IMR-90 (cell line): ENCODE data around the gene BCHE. TPM values are rescaled to one million over a fixed set of nuclear protein-coding genes. Genes with fewer than 3 reads are reported as not detected.

Experiments
- ATAC-seq: fragments of 200-7000 bp; cut with Tn5 transposase; 2 replicates; pipeline ENCODE4 v1.9.1; 2020; ENCODE audit warnings: low read depth, mild to moderate bottlenecking, moderate library complexity
- BruUV-seq: library from RNA; stranded (reverse); fragments of 400-500 nt; replicated peaks from 2 replicates; lab custom pipeline; 2021; lab: Mats Ljungman, UMichigan
- CTCF ChIA-PET: fragments of 300-600 bp; formaldehyde crosslinking; extraction: SDS; loops from one replicate; lab custom pipeline; 2021; ENCODE audit warnings: antibody characterized with exemption; lab: Yijun Ruan, JAX
- POLR2A ChIA-PET: fragments of 300-600 bp; sonication (Branson Sonifier 250); formaldehyde crosslinking; loops from one replicate; lab custom pipeline; 2022; ENCODE audit warnings: antibody characterized with exemption; ENCODE audit not compliant: unreplicated experiment; lab: Charles Lee
- DNase-seq: peaks from one replicate; pipeline ENCODE4 v3.0.0; 2013
- H2AFZ ChIP-seq: replicated peaks from 2 replicates; pipeline ENCODE3; 2013; ENCODE audit warnings: low read length, mild to moderate bottlenecking; ENCODE audit not compliant: poor library complexity
- H2AK5ac ChIP-seq: 2 replicates; pipeline ENCODE4 v1.6.1; 2013; ENCODE audit warnings: low read depth, low read length, inconsistent platforms
- H2AK9ac ChIP-seq: replicated peaks from 2 replicates; pipeline ENCODE3; 2013; ENCODE audit warnings: mild to moderate bottlenecking, low read depth, low read length, moderate library complexity; ENCODE audit not compliant: poor library complexity
- H2BK120ac ChIP-seq: 2 replicates; pipeline ENCODE4 v1.6.1; 2013; ENCODE audit warnings: low read depth, low read length, inconsistent platforms
- H2BK15ac ChIP-seq: 3 replicates; pipeline ENCODE4 v1.6.1; 2013; ENCODE audit warnings: low read depth, low read length, inconsistent platforms
- H2BK20ac ChIP-seq: 2 replicates; pipeline ENCODE4 v1.6.1; 2013; ENCODE audit warnings: low read depth, mild to moderate bottlenecking, inconsistent platforms, low read length, moderate library complexity
- H2BK5ac ChIP-seq: 2 replicates; pipeline ENCODE4 v1.6.1; 2013; ENCODE audit warnings: mild to moderate bottlenecking, low read depth, low read length, inconsistent platforms; ENCODE audit not compliant: poor library complexity, severe bottlenecking
- H3K14ac ChIP-seq: replicated peaks from 2 replicates; pipeline ENCODE4 v1.6.1; 2013; ENCODE audit warnings: low read depth, low read length, inconsistent platforms
- H3K18ac ChIP-seq: 2 replicates; pipeline ENCODE4 v1.6.1; 2013; ENCODE audit warnings: low read depth, low read length, control low read depth
- H3K23ac ChIP-seq: 2 replicates; pipeline ENCODE4 v1.6.1; 2013; ENCODE audit warnings: low read depth, low read length, inconsistent platforms
- H3K27ac ChIP-seq: 2 replicates; pipeline ENCODE4 v1.5.1; 2013; ENCODE audit warnings: mild to moderate bottlenecking, control low read depth, low read length; ENCODE audit not compliant: insufficient read depth
- H3K27me3 ChIP-seq: 2 replicates; pipeline ENCODE4 v1.6.1; 2013; ENCODE audit warnings: low read length; ENCODE audit not compliant: control insufficient read depth, insufficient read depth
- H3K36me3 ChIP-seq: 2 replicates; pipeline ENCODE4 v1.6.1; 2013; ENCODE audit warnings: low read length, mixed read lengths; ENCODE audit not compliant: control insufficient read depth, insufficient read depth
- H3K4ac ChIP-seq: 2 replicates; pipeline ENCODE4 v1.6.1; 2013; ENCODE audit warnings: low read depth, low read length, inconsistent platforms
- H3K4me1 ChIP-seq: 2 replicates; pipeline ENCODE4 v1.6.1; 2013; ENCODE audit warnings: low read length, mixed read lengths; ENCODE audit not compliant: control insufficient read depth, insufficient read depth
- H3K4me2 ChIP-seq: 2 replicates; pipeline ENCODE4 v1.6.1; 2013; ENCODE audit warnings: low read depth, mild to moderate bottlenecking, control low read depth, low read length, moderate library complexity
- H3K4me3 ChIP-seq: 2 replicates; pipeline ENCODE4 v1.5.1; 2013; ENCODE audit warnings: low read depth, mild to moderate bottlenecking, control low read depth, low read length, moderate library complexity; ENCODE audit not compliant: insufficient read depth
- H3K56ac ChIP-seq: 2 replicates; pipeline ENCODE4 v1.6.1; 2013; ENCODE audit warnings: low read length, inconsistent platforms; ENCODE audit not compliant: insufficient read depth; ENCODE audit errors: extremely low read depth
- H3K79me1 ChIP-seq, 2 experiments: 2 replicates each; pipeline ENCODE4 v1.6.1; 2013; ENCODE audit warnings: low read length in 2 of 2, inconsistent platforms in 1 of 2, low read depth in 1 of 2
- H3K9ac ChIP-seq: 2 replicates; pipeline ENCODE4 v1.6.1; 2013; ENCODE audit warnings: low read depth, low read length, control low read depth
- H3K9me1 ChIP-seq: 2 replicates; pipeline ENCODE4 v1.6.1; 2013; ENCODE audit warnings: low read length, inconsistent platforms; ENCODE audit not compliant: insufficient read depth
- H3K9me3 ChIP-seq: 2 replicates; pipeline ENCODE4 v1.6.1; 2013; ENCODE audit warnings: low read length; ENCODE audit not compliant: control insufficient read depth, insufficient read depth
- H4K20me1 ChIP-seq: 2 replicates; pipeline ENCODE4 v1.6.1; 2013; ENCODE audit warnings: low read length, inconsistent platforms; ENCODE audit not compliant: insufficient read depth
- H4K5ac ChIP-seq: 2 replicates; pipeline ENCODE4 v1.6.1; 2013; ENCODE audit warnings: mild to moderate bottlenecking, low read depth, low read length, control low read depth
- H4K8ac ChIP-seq, 2 experiments: 2 replicates each; pipeline ENCODE4 v1.6.1; 2013; ENCODE audit warnings: low read depth in 2 of 2, low read length in 2 of 2, control low read depth in 1 of 2, inconsistent platforms in 1 of 2
- H4K91ac ChIP-seq: 2 replicates; pipeline ENCODE4 v1.6.1; 2013; ENCODE audit warnings: low read depth, low read length, inconsistent platforms; ENCODE audit not compliant: insufficient read depth
- RFX5 ChIP-seq: IDR thresholded peaks from 2 replicates; pipeline ENCODE4 v1.8.0; 2012; ENCODE audit warnings: low read depth, mild to moderate bottlenecking, low read length, moderate library complexity
- WGBS, 2 experiments: methylation state at CpG; one replicate each; pipeline versions ENCODE4 v1.1.5 to v1.1.7; 2013; ENCODE audit warnings: missing lambda C conversion rate in 2 of 2; ENCODE audit not compliant: insufficient read length in 1 of 2; ENCODE audit errors: extremely low coverage in 2 of 2; 5-methylcytosine and 5-hydroxymethylcytosine counted together
- dilution Hi-C: fragments of 300-500 bp; cut with HindIII; formaldehyde crosslinking; loops from one replicate; pipeline ENCODE4 v1.14.3; 2018; ENCODE audit warnings: low sequenced_read_pairs; ENCODE audit not compliant: unreplicated experiment
- in situ Hi-C: fragments of 300-500 bp; cut with MboI; formaldehyde crosslinking; loops from 3 replicates; pipeline ENCODE4 v1.14.3; 2019; ENCODE audit warnings: low sequenced_read_pairs, inconsistent platforms, mixed read lengths
- intact Hi-C: fragments of 100-400 bp; cut with micrococcal nuclease; formaldehyde crosslinking; loops from 2 replicates; pipeline ENCODE4 v1.10.0; 2022
- polyA plus RNA-seq, 3 experiments: library from polyadenylated mRNA; depleted of rRNA; stranded (reverse); fragments of >200 nt; gene quantifications; 2 replicates each; pipeline ENCODE4 v1.2.3, GENCODE V29; 2012; ENCODE audit warnings: low replicate concordance in 1 of 3
- total RNA-seq: library from RNA; depleted of rRNA; stranded (reverse); fragments of >200 nt; gene quantifications from 2 replicates; pipeline ENCODE4 v1.2.3, GENCODE V29; 2012

BCHE gene
- total and polyA plus RNA-seq, 2 of the 4 experiments (the other 2 are of a cell fraction): 1.5 to 1.6 TPM

DNA sequence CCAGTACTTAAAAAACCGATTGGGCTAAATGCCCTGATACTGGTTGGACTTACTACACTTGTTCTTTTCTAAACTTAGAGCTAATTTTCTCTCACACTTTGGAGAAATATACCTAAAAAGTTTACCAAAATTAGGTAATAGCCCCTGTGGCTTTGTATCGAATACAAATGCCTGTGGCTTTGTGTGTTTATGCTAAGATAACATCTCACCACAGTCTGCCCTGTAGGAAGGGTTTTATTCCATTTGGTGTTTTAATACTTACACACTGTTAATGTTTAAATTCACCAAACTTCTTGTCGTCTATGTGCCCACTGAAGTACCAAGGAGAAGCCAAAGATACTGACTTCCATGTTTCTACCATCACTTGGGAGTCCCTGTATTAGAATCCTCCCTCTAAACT is 66.4 kb downstream of the BCHE start:
- Histone ChIP-seq H3K9me3 (peaks cover 9% of the 10 kb centered on the region; the same call in 1 of the 2 replicates), H4K20me1 (no peaks in the 10 kb centered on the region), H3K4ac (no peak overlapping the region), H2AK9ac (no peak overlapping the region), H2BK15ac (no peak overlapping the region), H3K79me1 (no peaks in the 10 kb centered on the region), H2AK5ac (no peak overlapping the region), H4K91ac (no peak overlapping the region), H3K36me3 (no peaks in the 10 kb centered on the region), H2BK120ac (no peak overlapping the region), H3K27ac (no peak overlapping the region), H3K9ac (no peak overlapping the region), H3K27me3 (no peaks in the 10 kb centered on the region), H3K18ac (no peak overlapping the region), H2BK5ac (no peak overlapping the region), H2AFZ (no peak overlapping the region), H3K4me2 (no peak overlapping the region), H3K14ac (no peak overlapping the region), H4K5ac (no peak overlapping the region), H3K9me1 (no peaks in the 10 kb centered on the region), H3K4me1 (no peaks in the 10 kb centered on the region), H3K23ac (no peak overlapping the region), H2BK20ac (no peak overlapping the region), H3K56ac (no peak overlapping the region), H4K8ac (no peak overlapping the region), H3K4me3 (no peak overlapping the region)
- no TSS peak for BruUV-seq
- in situ Hi-C loops (no loop called here), dilution Hi-C loops (no loop called here), intact Hi-C loops (no loop called here)
- no CpG with 5 or more reads among the region's 3 CpGs for WGBS, 2 experiments
- CTCF ChIA-PET: no interaction called here
- no peak for ATAC-seq
- POLR2A ChIA-PET: no interaction called here
- DNase-seq: no peak
- no peak for TF ChIP-seq RFX5
